NCI-H1048 (cell line): ENCODE measurements around the gene ERCC6L2.

ENCODE experiments used
- DNase-seq: peaks from one replicate; lab custom pipeline; 2025; lab: John Stamatoyannopoulos, UW

The ERCC6L2 gene

DNA sequence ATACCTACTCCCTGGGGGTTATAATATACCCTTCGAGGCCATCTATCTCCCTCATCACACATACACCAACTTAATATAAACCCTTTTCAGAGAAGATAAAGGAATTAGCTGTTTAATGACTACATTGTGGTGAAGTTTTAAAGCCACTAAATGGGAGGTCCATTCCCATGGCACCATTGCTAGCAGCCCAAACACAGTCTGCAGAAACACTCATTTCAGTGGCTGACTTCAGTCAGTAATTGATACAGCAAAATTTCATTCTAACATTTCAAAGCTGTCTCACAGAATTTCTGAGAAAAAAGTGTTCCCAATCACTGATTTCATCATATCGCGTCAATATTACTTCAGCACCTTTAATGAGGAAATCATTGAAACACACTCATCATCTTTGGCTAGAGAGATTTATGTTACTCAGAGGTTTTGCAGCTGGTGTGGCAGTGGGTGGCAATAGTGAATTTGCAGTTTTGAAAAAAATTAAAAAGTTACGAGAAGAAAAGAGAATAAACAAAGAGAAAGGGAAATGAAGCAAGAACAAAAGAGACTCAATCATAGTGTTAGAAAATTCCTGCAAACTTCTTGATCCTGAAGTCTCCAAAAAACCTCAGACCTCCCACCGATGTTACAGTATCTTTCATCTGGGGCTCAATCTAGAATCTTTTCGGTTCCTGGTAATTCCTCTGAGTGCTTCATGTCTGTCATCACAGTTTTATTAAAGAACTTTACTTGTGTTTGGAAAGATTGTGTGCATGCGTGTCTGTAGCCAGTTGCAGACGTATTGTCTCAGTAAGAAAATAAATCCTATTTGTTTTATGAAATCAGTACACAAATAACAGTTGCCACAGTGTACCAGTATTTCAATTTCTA, 105.0 kb downstream of the ERCC6L2 start:
- DNase-seq, result no peak

DNA sequence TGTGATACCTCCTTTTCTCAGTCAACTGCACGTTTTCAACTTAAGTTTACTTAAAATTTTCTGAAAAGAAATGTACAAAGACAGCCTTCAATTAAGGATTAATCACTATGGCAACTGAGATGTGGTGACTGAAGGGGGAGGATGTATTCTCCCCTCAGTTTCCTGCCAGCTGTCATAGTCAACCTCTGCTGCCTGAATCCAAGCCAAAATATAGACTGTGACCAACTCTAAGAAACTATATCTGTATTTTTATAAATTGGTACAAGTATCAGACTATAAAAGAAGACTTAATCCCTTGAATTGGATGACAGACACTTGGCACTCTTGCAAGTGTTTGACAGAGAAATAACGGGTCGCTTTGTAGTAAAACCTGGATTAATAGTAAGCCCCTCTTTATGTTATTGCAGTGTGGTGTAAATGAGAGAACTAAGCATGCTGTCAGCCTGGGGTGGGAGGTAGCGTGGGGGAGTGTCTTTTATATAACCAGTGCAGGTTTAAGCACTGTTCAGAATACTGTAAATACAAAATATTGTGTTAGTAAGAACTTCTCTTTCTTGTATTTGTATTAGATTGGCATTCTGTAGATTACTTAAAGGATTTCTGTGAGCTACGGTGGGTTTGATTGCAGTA, 106.4 kb downstream of the ERCC6L2 start:
- DNase-seq, result no peak

- DNase-seq, result no peak
These were observed 110.1 kb downstream of the ERCC6L2 start for GRCh38 chr9:95985440-95986055.

DNA sequence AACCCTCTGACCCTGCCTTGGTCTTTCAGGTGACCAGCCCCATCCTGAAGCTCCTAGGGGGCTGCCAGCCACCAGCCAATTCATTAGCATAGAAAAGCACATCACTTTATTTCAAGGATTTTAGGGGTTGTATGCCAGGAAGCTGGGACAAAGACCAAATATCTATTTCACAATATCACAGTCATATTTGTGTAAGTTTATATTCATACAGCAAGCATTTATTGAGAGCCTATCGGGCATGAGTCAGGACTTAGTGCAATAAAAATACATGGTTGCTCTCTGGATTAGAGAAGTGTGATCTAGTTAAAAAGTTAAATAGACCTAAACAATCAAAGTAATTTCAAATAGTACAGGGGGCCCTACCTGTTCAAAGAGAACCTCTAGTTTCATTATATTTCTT, 113.8 kb downstream of the ERCC6L2 start:
- no peak for DNase-seq

DNA sequence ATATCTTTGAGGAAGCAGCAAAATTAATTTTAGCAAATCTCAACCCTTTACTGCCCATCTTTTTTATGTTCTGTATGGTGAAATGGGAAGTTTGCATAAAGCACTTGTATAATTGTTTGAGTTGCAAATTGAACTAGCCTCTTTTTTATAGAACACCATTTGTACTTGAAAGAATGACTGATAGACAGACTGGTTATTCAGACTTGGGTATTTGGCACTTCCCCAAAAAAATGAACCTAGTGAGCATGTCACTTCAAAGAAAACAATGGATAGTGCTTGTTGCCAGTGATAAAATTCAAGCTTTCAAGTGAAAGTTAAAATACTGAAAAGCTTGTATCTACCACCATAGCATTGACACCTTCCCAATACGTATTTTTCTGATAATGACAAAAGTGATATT, 115.8 kb downstream of the ERCC6L2 start:
- DNase-seq, result peak; percentile 49

- no peak for DNase-seq
These were observed 117.0 kb downstream of the ERCC6L2 start for GRCh38 chr9:95992536-95992935.

GRCh38 chr9:95993337-95993736, 117.8 kb downstream of the ERCC6L2 start:
- no peak for DNase-seq

DNA sequence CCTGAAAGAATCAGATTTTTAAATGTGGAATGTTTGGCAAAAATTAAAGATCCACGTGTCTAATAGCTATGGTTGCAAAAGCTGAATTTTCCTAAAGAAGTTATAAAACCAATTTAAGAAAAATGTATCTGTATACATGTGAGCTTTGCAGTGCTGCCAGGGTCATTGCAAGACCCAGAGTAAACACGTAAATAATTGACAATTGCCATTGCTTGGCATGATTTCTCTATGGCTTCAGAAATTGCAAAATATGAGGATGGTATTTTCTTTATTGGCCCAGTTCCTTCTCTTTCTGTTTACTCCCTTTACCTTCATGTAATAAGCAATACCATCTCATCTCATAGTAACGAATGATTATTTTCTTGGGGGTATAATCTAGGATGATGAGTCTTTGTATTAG, 123.9 kb downstream of the ERCC6L2 start:
- no peak for DNase-seq

- no peak for DNase-seq
These were observed 128.9 kb downstream of the ERCC6L2 start for GRCh38 chr9:96004379-96004778.

GRCh38 chr9:96006296-96006879, 130.9 kb downstream of the ERCC6L2 start:
- DNase-seq, result no peak

- no peak for DNase-seq
These were observed 131.5 kb downstream of the ERCC6L2 start for GRCh38 chr9:96006961-96007360.

GRCh38 chr9:96008502-96009222, 133.2 kb downstream of the ERCC6L2 start:
- no peak for DNase-seq

DNA sequence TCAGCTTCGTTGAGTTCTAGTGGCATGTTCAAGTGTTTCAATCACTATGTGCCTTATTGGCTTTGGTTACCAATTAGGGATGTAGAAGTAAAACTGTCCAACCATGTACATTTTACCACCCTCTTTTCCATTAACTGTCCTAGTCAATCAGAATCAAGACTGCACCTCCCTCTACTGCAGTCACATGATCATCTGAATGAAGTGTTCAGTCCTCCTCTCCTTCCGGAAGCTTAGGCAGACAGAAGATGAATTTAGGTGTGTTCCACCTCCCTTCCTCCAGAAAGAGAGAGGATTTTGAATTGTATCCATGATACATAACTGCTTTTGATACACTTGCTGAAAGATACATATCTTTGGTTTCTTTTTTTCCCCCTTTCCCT, 133.7 kb downstream of the ERCC6L2 start:
- DNase-seq, result no peak

DNA sequence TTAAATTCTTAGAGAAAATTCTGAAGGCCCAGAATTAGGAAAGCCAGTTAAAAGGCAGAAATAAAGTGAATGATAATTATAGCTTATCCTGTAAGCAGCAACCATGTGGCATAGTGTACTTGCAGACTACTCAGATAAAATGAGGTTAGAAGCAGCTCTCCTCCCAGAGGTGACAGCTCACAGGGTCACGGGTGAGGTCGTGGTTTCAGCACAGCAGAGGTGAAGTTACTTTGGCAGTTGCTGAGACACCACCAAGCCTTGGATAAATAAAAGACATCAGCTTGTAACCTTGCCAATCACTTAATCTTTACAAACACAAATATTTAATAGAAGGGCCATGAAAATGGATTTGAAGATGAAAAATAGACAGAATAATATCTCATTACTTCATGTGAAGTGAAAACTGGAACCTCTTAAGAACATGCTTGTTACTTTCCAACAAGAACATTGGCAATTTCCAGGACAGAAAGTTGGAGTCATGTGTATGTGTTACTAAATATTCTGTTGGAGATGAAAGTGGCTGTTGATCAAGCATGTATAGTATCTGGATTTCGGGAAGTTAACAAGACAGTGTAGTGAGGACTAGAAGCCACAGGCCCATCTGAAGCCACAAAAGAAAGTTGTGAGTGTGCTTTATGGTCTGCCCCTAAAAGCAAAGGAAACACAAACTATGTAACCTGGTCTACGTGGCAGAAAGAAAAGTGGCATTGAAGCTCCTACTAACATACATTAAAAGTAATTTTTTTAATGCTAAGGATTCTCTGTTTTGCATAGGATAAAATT, 134.4 kb downstream of the ERCC6L2 start:
- no peak for DNase-seq

DNA sequence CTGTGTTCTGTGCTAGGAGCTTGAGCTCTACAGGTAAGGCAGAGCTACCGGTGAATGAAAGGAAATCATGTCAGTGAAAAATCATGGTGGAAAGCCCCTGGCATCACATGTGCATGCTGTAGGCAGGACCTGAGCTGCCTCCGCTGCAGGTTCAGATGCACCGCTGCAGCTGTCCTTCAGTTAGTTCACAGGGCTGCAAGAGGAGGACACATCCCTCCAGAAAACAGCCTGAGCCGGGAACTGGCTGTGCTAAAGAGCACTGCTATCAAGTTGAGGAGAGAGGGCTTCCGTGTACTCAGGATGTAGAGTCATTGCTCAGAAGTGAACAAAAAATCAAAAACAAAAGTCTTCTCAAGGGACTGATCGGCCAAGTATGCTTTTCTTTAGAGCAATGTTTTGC, 138.6 kb downstream of the ERCC6L2 start:
- DNase-seq, result no peak

DNA sequence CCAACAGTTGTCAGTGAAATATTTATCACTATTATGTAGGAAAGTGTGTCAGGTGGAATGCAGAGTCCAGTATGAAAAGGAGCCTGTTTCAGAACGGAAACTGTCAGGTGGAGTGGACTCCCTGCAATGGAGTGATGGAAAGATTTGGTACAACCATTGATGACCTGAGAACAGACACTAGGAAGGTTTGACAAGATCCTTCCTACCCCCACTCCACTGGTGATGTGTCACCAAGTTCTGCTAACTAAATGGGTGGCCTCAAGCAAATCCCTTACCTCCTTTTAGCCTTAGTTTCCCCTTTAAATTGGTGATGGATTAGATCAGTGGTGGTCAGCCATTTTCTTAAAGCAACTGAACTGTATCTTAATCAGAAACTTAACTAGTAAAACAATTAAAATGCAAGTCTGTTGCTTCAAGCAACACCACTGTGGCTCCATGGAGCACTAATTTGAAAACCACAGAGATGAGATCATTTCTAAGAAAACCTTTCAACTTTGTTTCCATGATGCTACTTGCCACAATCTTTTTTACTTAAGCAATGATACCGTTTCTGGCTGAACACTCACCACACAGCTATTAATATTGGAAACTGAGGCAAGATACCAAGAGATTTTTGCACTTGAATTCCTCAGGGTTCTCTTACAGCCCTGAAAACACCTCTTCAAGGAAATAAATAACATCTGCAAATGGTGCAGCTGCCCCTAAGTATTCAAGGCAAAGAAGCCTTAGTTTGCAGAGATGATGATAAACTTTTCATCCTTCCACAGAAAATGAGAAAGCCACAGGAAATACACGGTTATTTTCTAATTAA, 140.6 kb downstream of the ERCC6L2 start:
- no peak for DNase-seq
